Measurements from ENCODE around the gene ALOX15.
A peak's percentile ranks its signal among the peaks of the same experiment; 100 is the strongest.

The ALOX15 gene

DNA sequence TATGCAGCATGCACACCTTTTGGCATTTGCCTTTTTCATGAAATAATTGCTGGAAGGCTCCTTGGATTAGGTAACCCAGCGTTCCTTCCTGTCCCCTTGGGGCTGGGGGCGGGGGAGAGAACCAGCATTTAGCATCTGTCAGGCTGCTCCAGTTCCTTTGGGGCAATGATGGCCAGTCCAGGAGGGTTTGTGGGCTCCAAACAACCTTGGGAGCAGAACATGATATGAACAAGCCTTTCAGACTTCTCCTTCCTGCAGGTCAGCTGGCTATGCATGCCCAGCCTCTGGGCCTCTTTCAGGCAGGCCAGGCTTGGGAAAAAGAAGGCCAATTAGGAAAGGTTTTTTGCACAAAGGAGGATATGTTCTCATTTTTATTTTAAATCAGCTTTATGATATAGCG, 58.3 kb downstream of the ALOX15 start:
- Histone ChIP-seq H3K4me3 (ENCODE audit: low read depth, low read length) (no peak overlapping the region), H3K27me3 (peaks cover 17% of the 10 kb centered on the region), H3K36me3 (no peaks in the 10 kb centered on the region), H3K4me1 (peaks cover 13% of the 10 kb centered on the region), H3K9me3 (peaks cover 4% of the 10 kb centered on the region; the same call in 1 of the 2 replicates)
- no peak for DNase-seq
- TF ChIP-seq, protein P1, sequence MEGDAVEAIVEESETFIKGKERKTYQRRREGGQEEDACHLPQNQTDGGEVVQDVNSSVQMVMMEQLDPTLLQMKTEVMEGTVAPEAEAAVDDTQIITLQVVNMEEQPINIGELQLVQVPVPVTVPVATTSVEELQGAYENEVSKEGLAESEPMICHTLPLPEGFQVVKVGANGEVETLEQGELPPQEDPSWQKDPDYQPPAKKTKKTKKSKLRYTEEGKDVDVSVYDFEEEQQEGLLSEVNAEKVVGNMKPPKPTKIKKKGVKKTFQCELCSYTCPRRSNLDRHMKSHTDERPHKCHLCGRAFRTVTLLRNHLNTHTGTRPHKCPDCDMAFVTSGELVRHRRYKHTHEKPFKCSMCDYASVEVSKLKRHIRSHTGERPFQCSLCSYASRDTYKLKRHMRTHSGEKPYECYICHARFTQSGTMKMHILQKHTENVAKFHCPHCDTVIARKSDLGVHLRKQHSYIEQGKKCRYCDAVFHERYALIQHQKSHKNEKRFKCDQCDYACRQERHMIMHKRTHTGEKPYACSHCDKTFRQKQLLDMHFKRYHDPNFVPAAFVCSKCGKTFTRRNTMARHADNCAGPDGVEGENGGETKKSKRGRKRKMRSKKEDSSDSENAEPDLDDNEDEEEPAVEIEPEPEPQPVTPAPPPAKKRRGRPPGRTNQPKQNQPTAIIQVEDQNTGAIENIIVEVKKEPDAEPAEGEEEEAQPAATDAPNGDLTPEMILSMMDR (IDR thresholded peaks at IDR 0.05; ENCODE audit: low read depth, low read length) = no peak

DNA sequence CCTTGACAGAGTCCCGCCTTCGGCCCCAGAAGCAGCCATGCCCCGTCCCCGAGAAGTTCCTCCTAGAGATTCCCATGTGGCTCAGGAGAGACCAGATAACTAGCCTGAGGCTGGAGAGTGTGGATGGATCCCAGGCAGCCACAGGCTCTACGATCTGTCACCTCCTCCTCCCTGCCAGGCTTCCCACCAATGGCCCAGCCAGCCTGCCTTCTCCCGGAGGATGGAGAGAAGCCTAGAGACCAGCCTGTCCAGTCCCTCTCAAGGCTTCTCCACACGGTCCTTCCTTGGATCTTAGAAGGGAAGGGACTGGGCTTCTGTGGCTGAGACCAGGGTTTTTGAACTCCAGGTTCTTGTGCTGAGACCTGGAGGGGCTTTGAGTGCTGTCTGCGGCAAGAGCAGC, 58.8 kb downstream of the ALOX15 start:
- peak; percentile 57 for DNase-seq
- H3K36me3 ChIP-seq = no peaks in the 10 kb centered on the region
- H3K9me3 ChIP-seq = peaks cover 4% of the 10 kb centered on the region; the same call in 1 of the 2 replicates
- H3K4me3 ChIP-seq (ENCODE audit: low read depth, low read length) = no peak overlapping the region
- TF ChIP-seq, protein P1 (IDR thresholded peaks at IDR 0.05; ENCODE audit: low read depth, low read length) = no peak
- peaks cover 11% of the 10 kb centered on the region for H3K4me1 ChIP-seq
- peaks cover 17% of the 10 kb centered on the region for H3K27me3 ChIP-seq

DNA sequence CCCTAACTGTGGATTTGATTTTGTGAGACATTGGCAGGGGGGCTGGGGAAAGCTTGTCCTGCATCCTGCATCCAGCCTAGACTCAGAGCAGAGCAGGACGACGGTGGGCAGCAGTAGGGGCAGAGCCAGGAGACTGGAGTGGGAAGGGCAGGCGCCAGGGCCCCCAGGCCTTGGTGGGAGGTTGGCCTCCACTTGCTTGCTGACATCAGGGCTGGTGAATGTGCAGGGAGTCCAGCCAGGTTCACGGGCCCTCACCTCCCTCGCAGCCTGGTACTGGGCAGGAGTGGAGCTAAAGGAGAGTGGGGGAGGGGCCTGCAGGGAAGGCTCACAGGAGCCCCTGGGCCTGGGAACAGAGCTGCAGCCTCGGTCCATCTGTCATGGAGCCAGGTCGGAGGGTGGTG, 59.4 kb downstream of the ALOX15 start:
- TF ChIP-seq, protein P1 (IDR thresholded peaks at IDR 0.05; ENCODE audit: low read depth, low read length) = no peak
- H3K27me3 ChIP-seq = peaks cover 17% of the 10 kb centered on the region

More for the DNA sequence above, 59.4 kb downstream of the ALOX15 start:
- Histone ChIP-seq H3K36me3 (no peaks in the 10 kb centered on the region), H3K4me3 (ENCODE audit: low read depth, low read length) (no peak overlapping the region), H3K4me1 (peaks cover 11% of the 10 kb centered on the region), H3K9me3 (no peaks in the 10 kb centered on the region)
- no peak for DNase-seq
